SJCRH30 (cell line): ENCODE results near the gene ZFHX2. TPM values are rescaled to one million over a fixed set of nuclear protein-coding genes. Genes with fewer than 3 reads are reported as not detected.
A peak's percentile ranks its signal among the peaks of the same experiment; 100 is the strongest.
"Not testable (repeated sequence)": the region's sequence is repeated elsewhere in the genome, so short reads cannot be mapped to it uniquely, and the experiment has no call there.

Experiments
- DNase-seq, 2 experiments: peaks; one replicate each; pipeline ENCODE4 v3.0.0-alpha.2; 2015 to 2020
- H3K27ac ChIP-seq: fragments of 250-450 bp; sonication (Bioruptor Pico); 2 replicates; pipeline ENCODE4 v1.5.1; 2020; ENCODE audit warnings: mild to moderate bottlenecking, moderate library complexity
- H3K27me3 ChIP-seq: fragments of 250-450 bp; sonication (Bioruptor Pico); 2 replicates; pipeline ENCODE4 v1.5.1; 2020; ENCODE audit warnings: mild to moderate bottlenecking, moderate library complexity
- H3K36me3 ChIP-seq: fragments of 250-450 bp; sonication (Bioruptor Pico); 2 replicates; pipeline ENCODE4 v1.5.1; 2020; ENCODE audit warnings: mild to moderate bottlenecking, moderate library complexity
- H3K4me1 ChIP-seq: fragments of 250-450 bp; sonication (Bioruptor Pico); 2 replicates; pipeline ENCODE4 v1.5.1; 2020; ENCODE audit warnings: mild to moderate bottlenecking, moderate library complexity
- H3K4me3 ChIP-seq: fragments of 250-450 bp; sonication (Bioruptor Pico); 2 replicates; pipeline ENCODE4 v1.5.1; 2020; ENCODE audit warnings: mild to moderate bottlenecking, moderate library complexity
- H3K9me3 ChIP-seq: fragments of 250-450 bp; sonication (Bioruptor Pico); replicated peaks from 2 replicates; pipeline ENCODE4 v1.5.1; 2020; ENCODE audit warnings: mild to moderate bottlenecking, moderate library complexity
- total RNA-seq: library from RNA; depleted of rRNA; stranded (reverse); fragments of >200 nt; shearing (Covaris generic); gene quantifications from 2 replicates; pipeline ENCODE4 v1.2.3, GENCODE V29; 2014

Gene ZFHX2
- total RNA-seq, 1 experiment from 2014 or later = 0.04 TPM

DNA sequence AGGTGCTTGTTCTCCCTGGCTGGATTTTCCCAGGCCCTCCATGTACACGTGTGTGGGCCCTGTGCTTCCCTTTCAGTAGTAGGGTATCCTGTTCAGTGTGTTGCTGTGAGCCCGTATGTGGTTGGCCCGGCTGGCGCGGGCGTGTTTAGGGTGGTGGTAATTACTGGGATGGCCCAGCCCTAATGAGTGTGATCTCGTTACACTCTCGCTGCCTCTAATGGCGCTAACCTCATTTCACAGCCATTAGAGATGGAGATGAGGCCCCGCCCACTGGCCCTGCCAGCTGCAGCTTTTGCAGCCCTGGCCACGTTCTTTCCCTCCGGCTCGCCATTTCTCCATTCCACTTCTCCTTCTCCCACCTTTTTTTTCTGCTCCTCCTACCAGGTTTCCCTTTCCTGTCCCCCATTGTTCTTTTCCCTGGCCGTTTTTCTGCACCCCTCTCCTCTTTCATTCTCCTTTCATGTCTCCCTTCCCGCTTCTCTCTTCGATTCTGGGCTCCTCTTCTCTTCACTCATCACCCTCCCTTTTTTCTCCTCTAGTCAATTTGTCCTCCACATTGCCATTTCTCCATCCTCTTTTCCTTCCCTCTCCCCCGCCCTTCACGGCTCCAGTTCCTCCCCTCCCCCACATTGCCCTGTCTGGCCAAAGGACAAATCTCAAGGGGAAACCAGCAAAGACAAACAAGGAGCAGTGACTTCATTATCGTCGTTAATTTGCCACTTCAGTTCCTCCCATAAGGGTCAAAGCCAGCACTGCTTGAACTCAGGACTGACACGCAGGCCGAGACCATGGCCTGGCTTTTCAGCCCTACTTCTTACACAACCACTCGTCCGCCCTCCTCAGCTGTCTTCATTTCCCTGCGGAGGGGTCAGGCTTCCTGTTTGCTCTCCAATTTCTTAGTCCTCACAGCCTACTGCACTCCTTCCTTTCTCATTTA is 6.8 kb downstream of the ZFHX2 start:
- H3K27ac ChIP-seq = no peak overlapping the region

DNA sequence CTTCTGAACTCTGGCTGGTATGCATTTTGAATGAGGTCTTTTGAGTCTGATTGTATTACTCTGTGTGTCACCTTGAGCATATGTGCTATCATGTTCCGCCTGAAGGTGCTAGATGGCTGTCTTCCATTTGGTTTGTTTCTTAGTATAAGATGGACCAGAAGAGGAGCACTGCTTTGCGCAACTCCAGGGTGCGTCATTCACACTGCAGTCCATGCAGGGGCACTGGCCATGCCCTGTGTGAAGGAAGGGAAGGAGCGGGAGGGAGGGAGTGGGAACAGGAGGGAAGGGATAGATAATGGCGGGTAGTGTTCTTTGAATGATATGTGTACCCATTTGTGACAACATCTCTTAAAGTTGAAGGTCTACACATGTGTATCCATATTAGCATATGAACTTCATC is 8.2 kb downstream of the ZFHX2 start:
- H3K36me3 ChIP-seq = no peaks in the 10 kb centered on the region
- no peak for DNase-seq
- peaks cover 10% of the 10 kb centered on the region; the same call in 1 of the 2 replicates for H3K4me1 ChIP-seq
- no peaks in the 10 kb centered on the region for H3K9me3 ChIP-seq
- H3K27me3 ChIP-seq = peaks cover 11% of the 10 kb centered on the region
- H3K27ac ChIP-seq = no peak overlapping the region
- H3K4me3 ChIP-seq = no peak overlapping the region

More for the DNA sequence above, 6.8 kb downstream of the ZFHX2 start:
- H3K9me3 ChIP-seq = no peaks in the 10 kb centered on the region
- peak; percentile 53 to 69 for DNase-seq
- H3K4me3 ChIP-seq = peak overlapping the region; percentile 12
- peaks cover 8% of the 10 kb centered on the region for H3K27me3 ChIP-seq
- H3K36me3 ChIP-seq = no peaks in the 10 kb centered on the region
- 0 out of 2 replicates have a peak, but pooled peaks cover 7% of the 10 kb centered on the region for H3K4me1 ChIP-seq

DNA sequence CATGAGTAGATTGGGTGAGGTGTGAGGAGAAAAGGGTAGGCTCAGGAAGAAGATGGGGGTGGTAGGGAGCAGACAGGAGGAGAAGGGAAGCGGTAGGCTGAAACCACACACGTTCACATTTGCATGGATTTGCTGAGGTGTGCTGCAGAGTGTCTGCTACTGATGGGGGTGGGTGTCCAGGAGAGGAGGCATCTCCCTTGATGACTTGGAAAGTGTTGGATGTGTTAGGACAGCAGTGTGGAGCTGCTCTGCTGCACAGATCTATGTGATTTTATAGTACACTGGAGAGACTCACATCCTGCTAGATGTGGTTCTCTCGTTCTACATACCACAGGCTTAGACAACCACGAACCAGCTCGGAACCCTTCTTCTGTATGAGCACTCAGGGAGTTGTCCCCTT is 9.3 kb downstream of the ZFHX2 start:
- peaks cover 12% of the 10 kb centered on the region; the same call in 1 of the 2 replicates for H3K4me1 ChIP-seq
- no peak for DNase-seq
- no peak overlapping the region for H3K27ac ChIP-seq
- no peaks in the 10 kb centered on the region for H3K9me3 ChIP-seq
- H3K36me3 ChIP-seq = no peaks in the 10 kb centered on the region
- H3K27me3 ChIP-seq = 0 out of 2 replicates have a peak, but pooled peaks cover 3% of the 10 kb centered on the region
- H3K4me3 ChIP-seq = no peak overlapping the region

DNA sequence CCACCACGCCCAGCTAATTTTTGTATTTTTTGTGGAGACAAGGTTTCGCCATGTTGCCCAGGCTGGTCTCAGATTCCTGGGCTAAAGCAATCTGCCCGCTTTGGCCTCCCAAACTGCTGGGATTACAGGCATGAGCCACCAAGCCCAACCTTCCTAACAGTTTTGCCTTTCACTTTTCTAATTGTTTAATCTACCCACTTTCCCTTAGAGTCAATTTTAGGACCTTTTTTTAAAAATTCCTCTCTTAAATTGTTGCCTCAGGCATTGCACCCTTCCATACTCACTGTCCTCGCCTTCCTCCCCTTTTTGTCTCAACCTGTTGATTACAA is 11.5 kb downstream of the ZFHX2 start:
- H3K4me3 ChIP-seq = no peak overlapping the region
- H3K27ac ChIP-seq = no peak overlapping the region
- no peak for DNase-seq
- peaks cover 12% of the 10 kb centered on the region; the same call in 1 of the 2 replicates for H3K4me1 ChIP-seq
- H3K36me3 ChIP-seq = no peaks in the 10 kb centered on the region
- peaks cover 3% of the 10 kb centered on the region; the same call in 1 of the 2 replicates for H3K27me3 ChIP-seq
- H3K9me3 ChIP-seq = no peaks in the 10 kb centered on the region

DNA sequence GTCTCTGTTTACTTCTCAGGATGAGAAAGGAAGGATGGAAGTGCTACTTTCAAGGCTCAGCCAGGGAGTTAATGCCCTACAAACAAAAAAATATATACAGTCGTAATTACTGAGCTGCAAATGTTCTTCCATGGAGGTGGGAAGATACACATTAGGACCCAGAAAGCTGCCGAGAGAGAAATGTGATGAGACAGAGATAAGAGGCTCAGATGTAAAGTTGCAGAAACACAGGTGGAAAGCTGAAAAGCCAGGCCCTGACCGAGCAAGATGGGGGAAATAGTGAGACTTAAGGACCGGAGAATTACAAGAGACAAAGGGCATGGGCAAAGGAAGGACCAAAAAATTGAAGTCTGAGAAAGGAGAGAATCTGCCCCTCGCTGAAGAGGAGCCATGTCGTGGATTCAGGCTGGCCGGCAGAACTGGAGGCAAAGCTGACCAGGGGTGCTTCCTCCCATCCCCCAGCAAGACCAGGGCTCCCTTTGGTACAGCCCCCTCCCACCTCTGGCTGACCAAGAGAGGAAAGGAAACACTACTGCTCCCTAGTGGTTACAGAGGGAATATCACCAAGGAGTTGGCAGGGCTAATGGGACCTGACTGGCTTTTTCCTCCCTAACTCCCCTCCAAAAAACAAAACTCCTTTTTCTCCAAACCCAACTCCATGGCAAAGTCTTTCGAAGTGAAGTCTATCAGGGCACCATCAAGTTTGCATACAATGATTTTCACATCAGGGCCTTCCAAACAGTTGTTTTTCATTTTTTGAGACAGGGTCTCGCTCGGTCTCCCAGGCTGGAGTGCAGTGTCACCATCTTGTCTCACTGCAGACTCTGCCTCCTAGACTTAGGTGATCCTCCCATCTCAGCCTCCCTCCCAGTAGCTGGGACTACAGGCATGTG is 12.1 kb downstream of the ZFHX2 start:
- no peaks in the 10 kb centered on the region for H3K36me3 ChIP-seq
- H3K4me1 ChIP-seq = peaks cover 7% of the 10 kb centered on the region; the same call in 1 of the 2 replicates
- peak; percentile 48 to 78 for DNase-seq
- no peaks in the 10 kb centered on the region for H3K9me3 ChIP-seq
- no peak overlapping the region for H3K27ac ChIP-seq
- no peak overlapping the region for H3K4me3 ChIP-seq
- peaks cover 3% of the 10 kb centered on the region; the same call in 1 of the 2 replicates for H3K27me3 ChIP-seq

DNA sequence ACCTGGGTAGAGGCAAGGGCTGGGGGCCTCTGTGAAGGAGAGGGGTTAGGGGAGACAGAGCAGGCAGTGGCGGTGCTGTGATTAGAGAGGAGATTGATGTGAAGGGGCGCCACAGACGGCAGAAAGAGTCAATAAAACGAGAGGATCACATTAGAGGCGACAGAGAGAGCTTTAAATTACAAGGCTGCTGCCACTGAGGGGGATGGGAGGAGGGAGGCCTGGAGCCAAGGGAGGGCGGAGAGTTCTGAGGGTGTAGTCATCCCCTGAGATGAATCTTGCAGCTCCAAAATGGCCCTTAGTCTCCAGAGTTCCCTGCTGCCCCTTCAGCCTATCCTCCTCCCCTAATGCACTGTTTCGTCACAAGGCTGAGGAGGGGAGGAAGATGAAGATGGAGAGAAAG is 12.8 kb downstream of the ZFHX2 start:
- Histone ChIP-seq H3K4me1 (peaks cover 5% of the 10 kb centered on the region; the same call in 1 of the 2 replicates), H3K27me3 (peaks cover 3% of the 10 kb centered on the region; the same call in 1 of the 2 replicates), H3K36me3 (no peaks in the 10 kb centered on the region), H3K9me3 (no peaks in the 10 kb centered on the region), H3K4me3 (no peak overlapping the region), H3K27ac (no peak overlapping the region)
- no peak for DNase-seq

DNA sequence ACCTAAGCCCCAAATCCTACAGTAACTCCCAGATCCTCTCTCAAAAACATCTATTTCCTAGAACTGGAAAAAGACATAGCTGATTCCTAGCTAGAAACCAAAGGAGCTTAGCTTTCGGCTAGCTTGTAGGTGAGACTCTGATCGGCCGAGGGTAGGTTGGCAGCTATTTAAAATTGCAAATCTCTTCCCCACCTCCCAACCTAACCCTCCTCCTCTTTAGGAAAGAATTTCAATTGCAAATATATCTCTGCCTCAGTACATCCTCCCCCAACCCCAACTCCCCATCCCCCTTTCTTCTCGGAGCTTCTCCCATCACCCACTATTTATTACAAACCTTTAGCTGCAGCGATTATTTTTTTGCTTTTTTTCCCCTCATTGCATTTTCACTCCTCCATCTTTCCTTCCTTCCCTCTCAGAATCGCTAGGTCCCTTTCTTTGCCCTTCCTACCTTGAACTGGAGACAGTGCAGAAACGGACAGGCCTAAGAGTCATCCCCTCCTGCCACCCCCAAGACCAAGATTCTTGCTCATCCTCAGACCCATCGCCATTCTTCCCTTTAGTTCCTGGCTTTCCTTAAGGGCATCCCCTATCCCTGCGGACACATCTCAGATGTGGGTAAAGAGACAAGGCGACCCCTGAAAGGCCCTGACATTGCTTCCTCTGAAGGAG is 13.4 kb downstream of the ZFHX2 start:
- H3K36me3 ChIP-seq = no peaks in the 10 kb centered on the region
- no peaks in the 10 kb centered on the region for H3K9me3 ChIP-seq
- H3K27me3 ChIP-seq = peaks cover 3% of the 10 kb centered on the region; the same call in 1 of the 2 replicates
- peaks cover 5% of the 10 kb centered on the region; the same call in 1 of the 2 replicates for H3K4me1 ChIP-seq
- no peak overlapping the region for H3K4me3 ChIP-seq
- DNase-seq = no peak
- no peak overlapping the region for H3K27ac ChIP-seq

DNA sequence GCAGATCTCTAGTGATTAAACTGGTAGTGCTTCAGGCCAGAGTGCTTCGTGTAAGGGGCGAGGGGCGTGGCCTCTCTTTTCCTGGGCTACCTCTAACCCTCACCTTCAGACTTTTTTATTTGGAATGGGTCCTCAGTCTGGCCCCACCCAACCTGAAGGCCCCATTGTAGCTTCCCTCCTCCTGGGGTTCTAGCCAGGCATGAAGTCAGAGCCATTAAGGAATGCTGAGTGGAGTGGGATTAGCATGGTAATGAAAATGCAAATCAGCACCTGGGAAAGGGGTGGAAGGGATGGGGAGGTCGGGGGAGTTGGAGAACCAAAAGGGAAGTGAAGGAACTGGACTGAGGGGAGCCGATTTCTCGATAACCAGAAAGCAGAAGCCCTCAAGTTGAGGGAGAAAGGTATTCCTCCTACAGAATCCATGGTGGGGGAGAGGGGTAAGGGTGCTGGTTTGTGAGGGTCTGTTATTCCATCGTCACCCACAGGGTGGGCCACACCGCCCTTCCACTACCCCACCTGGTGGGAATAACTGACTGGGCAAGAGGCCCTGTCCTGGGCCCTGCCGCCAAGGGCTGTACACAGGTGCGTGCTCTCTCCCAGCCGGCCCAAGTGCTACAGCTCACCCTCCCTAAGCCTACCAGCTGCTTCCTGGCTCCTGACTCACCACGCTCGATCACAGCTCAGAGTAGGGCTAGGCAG is 14.1 kb downstream of the ZFHX2 start:
- H3K27ac ChIP-seq = no peak overlapping the region
- H3K4me3 ChIP-seq = no peak overlapping the region
- peaks cover 3% of the 10 kb centered on the region; the same call in 1 of the 2 replicates for H3K27me3 ChIP-seq
- peaks cover 5% of the 10 kb centered on the region; the same call in 1 of the 2 replicates for H3K4me1 ChIP-seq
- no peaks in the 10 kb centered on the region for H3K9me3 ChIP-seq
- no peaks in the 10 kb centered on the region for H3K36me3 ChIP-seq
- peak in 1 of 2 experiments; percentile 52 for DNase-seq

DNA sequence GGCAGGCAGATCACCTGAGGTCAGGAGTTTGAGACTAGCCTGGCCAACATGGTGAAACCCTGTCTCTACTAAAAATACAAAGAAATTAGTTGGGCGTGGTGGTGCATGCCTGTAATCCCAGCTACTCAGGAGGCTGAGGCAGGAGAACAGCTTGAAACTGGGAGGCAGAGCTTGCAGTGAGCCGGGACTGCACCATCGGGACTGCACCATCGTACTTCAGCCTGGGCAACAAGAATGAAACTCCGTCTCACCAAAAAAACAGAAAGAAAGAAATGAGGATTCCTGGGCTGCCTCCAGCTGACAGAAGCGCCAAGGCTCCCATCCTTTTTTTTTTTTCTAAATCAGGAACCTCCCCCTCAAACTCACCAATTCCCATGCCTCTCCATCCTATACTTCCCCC is 14.7 kb downstream of the ZFHX2 start:
- H3K4me3 ChIP-seq, H3K9me3 ChIP-seq, H3K27ac ChIP-seq, DNase-seq, H3K4me1 ChIP-seq, H3K27me3 ChIP-seq, H3K36me3 ChIP-seq: not testable (repeated sequence)

DNA sequence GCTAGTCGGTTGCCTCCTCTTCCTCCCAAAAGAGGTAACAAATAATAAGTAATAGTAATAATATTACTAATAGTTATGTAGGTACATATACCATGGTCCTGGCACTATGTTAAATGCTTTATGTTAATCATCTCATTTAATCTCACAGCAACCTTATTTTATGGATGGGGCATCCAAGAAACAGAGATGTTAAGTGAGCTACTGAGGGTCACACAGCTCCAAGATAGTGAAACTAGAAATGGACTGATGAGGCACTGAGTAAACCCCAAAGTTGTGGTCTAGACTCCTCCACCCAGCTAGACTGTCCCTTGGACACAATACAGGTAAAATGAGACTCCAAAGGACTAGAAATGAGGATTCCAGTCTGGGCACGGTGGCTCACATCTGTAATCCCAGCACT is 15.1 kb downstream of the ZFHX2 start:
- Histone ChIP-seq H3K4me1 (peaks cover 5% of the 10 kb centered on the region; the same call in 1 of the 2 replicates), H3K36me3 (no peaks in the 10 kb centered on the region), H3K27me3 (peaks cover 3% of the 10 kb centered on the region; the same call in 1 of the 2 replicates), H3K27ac (no peak overlapping the region), H3K9me3 (no peaks in the 10 kb centered on the region), H3K4me3 (no peak overlapping the region)
- DNase-seq = no peak

DNA sequence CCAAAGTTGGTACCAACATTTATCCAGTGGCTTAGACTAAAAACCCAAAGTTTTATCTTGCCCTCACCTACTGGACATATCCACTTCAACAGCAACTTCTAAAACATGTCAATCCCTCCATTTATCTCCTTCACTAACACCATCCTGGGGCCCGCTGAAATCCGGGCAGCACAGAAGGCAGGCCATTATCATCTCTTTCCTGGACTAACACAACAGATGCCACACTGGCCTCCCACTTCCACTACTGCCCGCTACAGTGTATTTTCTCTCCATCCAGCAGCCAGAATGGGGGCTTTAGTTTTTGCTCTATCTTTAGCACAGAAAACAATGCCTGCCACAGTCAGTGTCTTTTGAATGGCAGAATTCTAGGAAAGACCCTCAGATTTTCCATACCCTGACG is 15.6 kb downstream of the ZFHX2 start:
- H3K36me3 ChIP-seq = no peaks in the 10 kb centered on the region
- peaks cover 6% of the 10 kb centered on the region for H3K4me1 ChIP-seq
- no peak overlapping the region for H3K4me3 ChIP-seq
- H3K9me3 ChIP-seq = no peaks in the 10 kb centered on the region
- H3K27me3 ChIP-seq = peaks cover 3% of the 10 kb centered on the region; the same call in 1 of the 2 replicates
- H3K27ac ChIP-seq = no peak overlapping the region
- no peak for DNase-seq

DNA sequence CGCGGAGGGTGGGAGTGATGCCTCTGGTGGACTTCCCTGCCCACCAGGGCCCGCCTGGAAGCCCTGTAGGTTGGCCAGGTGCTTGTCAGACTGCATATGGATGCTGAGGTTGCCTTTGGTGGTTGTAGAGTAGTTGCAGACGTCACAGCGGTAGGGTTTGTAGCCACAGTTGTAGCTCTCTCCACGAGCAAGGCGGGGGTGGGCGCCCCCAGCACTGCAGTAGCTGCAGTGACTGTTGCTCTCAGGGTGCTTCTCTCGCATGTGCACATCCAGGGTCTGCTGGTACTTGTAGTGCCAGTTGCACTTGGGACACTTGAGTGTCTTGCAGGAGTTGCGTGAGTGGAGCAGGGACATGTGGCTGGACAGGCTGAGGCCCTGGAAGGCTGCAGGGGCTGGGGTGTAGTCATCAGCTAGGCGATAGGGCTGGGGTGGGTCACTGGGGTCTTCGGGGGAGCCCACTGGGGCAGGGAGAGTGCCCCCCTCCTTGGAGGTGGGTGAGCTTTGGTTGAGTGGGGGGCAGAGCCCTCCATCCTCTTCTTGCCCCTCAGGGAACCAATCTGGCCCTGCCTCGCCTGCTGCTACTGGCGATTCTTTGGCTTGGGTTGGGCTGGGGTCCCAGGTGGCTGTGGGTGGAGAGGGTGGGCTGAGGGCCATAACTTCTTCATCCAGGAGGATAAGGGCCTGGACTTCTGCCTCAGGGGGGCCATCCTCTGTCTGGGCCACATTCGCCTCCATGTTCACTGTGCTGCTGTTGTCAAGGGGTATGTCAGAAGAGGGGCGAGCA is 17.7 kb downstream of the ZFHX2 start:
- Histone ChIP-seq H3K36me3 (no peaks in the 10 kb centered on the region), H3K27me3 (no peaks in the 10 kb centered on the region; the same call in 1 of the 2 replicates), H3K4me1 (peaks cover 18% of the 10 kb centered on the region), H3K9me3 (no peaks in the 10 kb centered on the region), H3K4me3 (no peak overlapping the region), H3K27ac (no peak overlapping the region)
- DNase-seq = no peak

DNA sequence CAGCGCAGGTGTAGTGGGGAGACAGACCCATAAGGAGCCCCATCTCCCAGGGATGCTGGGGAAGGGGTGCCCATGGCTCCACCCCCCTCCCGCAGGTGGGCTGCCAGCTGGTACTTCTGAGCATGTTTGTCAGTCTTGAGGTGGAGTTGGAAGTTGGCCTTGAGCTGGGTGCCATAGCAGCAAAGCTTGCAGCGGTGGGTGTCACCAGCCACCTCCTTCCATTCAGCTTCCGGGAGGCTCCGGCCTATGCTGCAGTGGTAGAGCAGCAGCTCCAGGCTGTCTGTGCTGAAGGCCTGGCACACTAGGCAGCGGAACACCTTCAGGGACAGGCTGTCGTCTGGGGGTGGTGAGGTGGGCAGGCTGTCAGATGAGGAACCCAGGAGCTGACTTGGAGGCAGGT is 18.9 kb downstream of the ZFHX2 start:
- peaks cover 13% of the 10 kb centered on the region for H3K4me1 ChIP-seq
- no peak overlapping the region for H3K27ac ChIP-seq
- no peak for DNase-seq
- no peaks in the 10 kb centered on the region; the same call in 1 of the 2 replicates for H3K27me3 ChIP-seq
- no peaks in the 10 kb centered on the region for H3K9me3 ChIP-seq
- no peaks in the 10 kb centered on the region for H3K36me3 ChIP-seq
- no peak overlapping the region for H3K4me3 ChIP-seq
